WTC11 (cell line): ENCODE data around the gene FBXO42.

Experiments used
- ARID4B ChIP-seq: sonication (generic); formaldehyde crosslinking; IDR thresholded peaks from 2 replicates; pipeline ENCODE4 v1.8.0; 2023; ENCODE audit warnings: missing genetic modification reagents, mild to moderate bottlenecking, borderline replicate concordance
- ATF3 ChIP-seq: sonication (generic); formaldehyde crosslinking; conservative IDR thresholded peaks from 2 replicates; pipeline ENCODE4 v1.8.1; 2022; ENCODE audit warnings: mild to moderate bottlenecking, missing genetic modification reagents
- CREB1 ChIP-seq: sonication (generic); formaldehyde crosslinking; IDR thresholded peaks from 2 replicates; pipeline ENCODE4 v1.8.0; 2023; ENCODE audit warnings: mild to moderate bottlenecking, missing genetic modification reagents
- CTCF ChIP-seq: fragments of 200-600 bp; IDR thresholded peaks from 2 replicates; pipeline ENCODE4 v1.8.0; 2022; ENCODE audit warnings: antibody characterized with exemption
- MLX ChIP-seq: sonication (generic); formaldehyde crosslinking; IDR thresholded peaks from 2 replicates; pipeline ENCODE4 v1.8.1; 2023; ENCODE audit warnings: mild to moderate bottlenecking, missing genetic modification reagents, moderate library complexity
- NR3C1 ChIP-seq: sonication (generic); formaldehyde crosslinking; conservative IDR thresholded peaks from 2 replicates; pipeline ENCODE4 v1.8.1; 2023; ENCODE audit warnings: low read depth, mild to moderate bottlenecking, missing genetic modification reagents
- RELA ChIP-seq: sonication (generic); formaldehyde crosslinking; IDR thresholded peaks from 2 replicates; pipeline ENCODE4 v1.8.1; 2022; ENCODE audit warnings: missing genetic modification reagents, mild to moderate bottlenecking, borderline replicate concordance
- ZBTB43 ChIP-seq: sonication (generic); formaldehyde crosslinking; IDR thresholded peaks from 2 replicates; pipeline ENCODE4 v1.8.1; 2023; ENCODE audit warnings: mild to moderate bottlenecking, missing genetic modification reagents

GRCh38 chr1:16375521-16376340 lies 23.5 kb upstream of the FBXO42 start:
- TF ChIP-seq NR3C1 (CRISPR knock-in tag), result no peak
- no peak for TF ChIP-seq ZBTB43 (CRISPR knock-in tag)
- no peak for TF ChIP-seq ARID4B (CRISPR knock-in tag)
- TF ChIP-seq CTCF, result no peak
- no peak for TF ChIP-seq MLX (CRISPR knock-in tag)
- TF ChIP-seq CREB1 (CRISPR knock-in tag), result no peak
- TF ChIP-seq ATF3, result no peak
- TF ChIP-seq RELA, result no peak
